ENCODE results near the gene MPZL1.

- TF ChIP-seq CTCF (IDR thresholded peaks at IDR 0.05) = no peak
- TF ChIP-seq POLR2A (IDR thresholded peaks at IDR 0.05) = no peak
- no peak for TF ChIP-seq EP300 (IDR thresholded peaks at IDR 0.05)
Measured at GRCh38 chr1:167672831-167673230, 49.0 kb upstream of the MPZL1 start.

Data from ovary (tissue), 3 donors.